Endothelial cell of umbilical vein (primary cell): Measurements from ENCODE around the gene ADAMTS19. TPM values are rescaled to one million over a fixed set of nuclear protein-coding genes. Genes with fewer than 3 reads are reported as not detected.

ENCODE experiments used
- BruUV-seq: library from RNA; stranded (reverse); fragments of 400-500 nt; replicated peaks from 2 replicates; lab custom pipeline; 2021; lab: Mats Ljungman, UMichigan
- CTCF ChIA-PET: fragments of 300-600, 350-600 bp; sonication (Branson Sonifier 250); formaldehyde crosslinking; loops from one replicate; lab custom pipeline; 2021; ENCODE audit warnings: antibody characterized with exemption, inconsistent platforms; lab: Charles Lee
- POLR2A ChIA-PET: fragments of 300-600, 350-600 bp; sonication (Branson Sonifier 250); formaldehyde crosslinking; loops from one replicate; lab custom pipeline; 2021; ENCODE audit warnings: antibody characterized with exemption, inconsistent platforms; lab: Charles Lee
- DNase-seq: peaks from one replicate; pipeline ENCODE4 v3.0.0-alpha.2; 2011; ENCODE audit warnings: low read depth, low spot score
- FAIRE-seq: peaks from 2 replicates; lab custom pipeline; 2011; peaks lifted over from hg19 to GRCh38; lab: Jason Lieb, UNC
- H2AFZ ChIP-seq: 2 replicates; pipeline ENCODE4 v1.6.0; 2012; ENCODE audit warnings: low read depth, low read length, control low read depth, inconsistent platforms
- H3K27ac ChIP-seq: 2 replicates; pipeline ENCODE4 v1.5.1; 2011; ENCODE audit warnings: low read depth, mild to moderate bottlenecking, control low read depth, low read length, moderate library complexity; ENCODE audit not compliant: insufficient read depth
- H3K27me3 ChIP-seq, 2 experiments: 2 replicates each; pipeline versions ENCODE4 v1.6.0 to v1.6.1; 2011; ENCODE audit warnings: low read length in 2 of 2, mixed read lengths in 1 of 2; ENCODE audit not compliant: control insufficient read depth in 2 of 2, insufficient read depth in 2 of 2
- H3K36me3 ChIP-seq, 2 experiments: 2 replicates in 1 of 2; 3 replicates in 1 of 2; pipeline ENCODE4 v1.5.1; 2011; ENCODE audit warnings: low read length in 2 of 2, mild to moderate bottlenecking in 1 of 2, moderate library complexity in 1 of 2; ENCODE audit not compliant: control insufficient read depth in 2 of 2, insufficient read depth in 2 of 2; ENCODE audit errors: extremely low read depth in 1 of 2
- H3K4me1 ChIP-seq: 3 replicates; pipeline ENCODE4 v1.5.1; 2011; ENCODE audit warnings: mild to moderate bottlenecking, low read length; ENCODE audit not compliant: control insufficient read depth, insufficient read depth; ENCODE audit errors: extremely low read depth
- H3K4me2 ChIP-seq: 2 replicates; pipeline ENCODE4 v1.6.1; 2011; ENCODE audit warnings: low read length, control low read depth, mixed read lengths; ENCODE audit not compliant: insufficient read depth
- H3K4me3 ChIP-seq, 3 experiments: fragments of 200-600 bp in 1 of 3; sonication (generic), shearing (Covaris generic) in 1 of 3; replicated peaks in 1 of 3; 2 replicates each; pipeline ENCODE4 v1.5.1; 2011 to 2016; ENCODE audit warnings: control low read depth in 3 of 3, low read length in 3 of 3, mild to moderate bottlenecking in 2 of 3, inconsistent platforms in 1 of 3, low read depth in 1 of 3, moderate library complexity in 1 of 3; ENCODE audit not compliant: insufficient read depth in 1 of 3
- H3K79me2 ChIP-seq: 2 replicates; pipeline ENCODE4 v1.6.0; 2012; ENCODE audit warnings: low read length, inconsistent platforms; ENCODE audit not compliant: control insufficient read depth, insufficient read depth
- H3K9ac ChIP-seq: replicated peaks from 2 replicates; pipeline ENCODE3; 2011; ENCODE audit warnings: low read length, control low read depth; ENCODE audit not compliant: insufficient read depth; ENCODE audit errors: extremely low read depth
- H3K9me1 ChIP-seq: replicated peaks from 3 replicates; pipeline ENCODE4 v1.6.0; 2011; ENCODE audit warnings: mild to moderate bottlenecking, low read length; ENCODE audit not compliant: control insufficient read depth, insufficient read depth; ENCODE audit errors: extremely low read depth
- H3K9me3 ChIP-seq: replicated peaks from 2 replicates; pipeline ENCODE4 v1.5.1; 2012; ENCODE audit warnings: low read length, inconsistent platforms; ENCODE audit not compliant: control insufficient read depth, insufficient read depth
- H4K20me1 ChIP-seq: replicated peaks from 2 replicates; pipeline ENCODE3; 2011; ENCODE audit warnings: mild to moderate bottlenecking, low read length; ENCODE audit not compliant: control insufficient read depth, insufficient read depth; ENCODE audit errors: extremely low read depth
- EZH2 ChIP-seq: IDR thresholded peaks from 2 replicates; pipeline ENCODE4 v1.6.1; 2012; ENCODE audit warnings: borderline replicate concordance, low read depth, mild to moderate bottlenecking, moderate library complexity, low read length, inconsistent platforms; ENCODE audit not compliant: severe bottlenecking
- FOS ChIP-seq: IDR thresholded peaks from 2 replicates; pipeline ENCODE4 v1.6.1; 2011; ENCODE audit warnings: mild to moderate bottlenecking, low read length, moderate library complexity, borderline replicate concordance; ENCODE audit not compliant: insufficient read depth
- GATA2 ChIP-seq: IDR thresholded peaks from 2 replicates; pipeline ENCODE4 v1.7.0; 2011; ENCODE audit warnings: low read depth, mild to moderate bottlenecking, moderate library complexity, mixed read lengths, low read length; ENCODE audit not compliant: insufficient read length, insufficient read depth
- JUN ChIP-seq: IDR thresholded peaks from 2 replicates; pipeline ENCODE4 v1.6.1; 2011; ENCODE audit warnings: borderline replicate concordance, low read depth; ENCODE audit not compliant: insufficient read length, insufficient read depth
- MYC ChIP-seq: IDR thresholded peaks from one replicate; pipeline ENCODE4 v1.6.1; 2011; ENCODE audit warnings: mild to moderate bottlenecking, low read depth, low read length
- POLR2A ChIP-seq: IDR thresholded peaks from 2 replicates; pipeline ENCODE4 v1.6.1; 2012; ENCODE audit warnings: low read depth, mild to moderate bottlenecking, control low read depth, low read length
- POLR2AphosphoS5 ChIP-seq: IDR thresholded peaks from 2 replicates; pipeline ENCODE4 v1.6.1; 2012; ENCODE audit warnings: low read depth, mild to moderate bottlenecking, control low read depth, low read length, moderate library complexity; ENCODE audit not compliant: insufficient read depth
- dilution Hi-C: fragments of 300-500 bp; cut with MboI; formaldehyde crosslinking; loops from one replicate; pipeline ENCODE4 v1.15.0; 2019; ENCODE audit warnings: low sequenced_read_pairs; ENCODE audit not compliant: extremely low pct_ligation_motif_present
- intact Hi-C: fragments of 100-400 bp; cut with micrococcal nuclease; formaldehyde crosslinking; loops from one replicate; pipeline ENCODE4 v1.10.0; 2022
- polyA plus RNA-seq, 4 experiments: library from polyadenylated mRNA; depleted of rRNA in 3 of 4; stranded (reverse) in 3 of 4; unstranded in 1 of 4; fragments of >200 nt; gene quantifications; 2 replicates each; pipeline versions ENCODE4 v1.2.1 to v1.2.3, GENCODE V29; 2011 to 2012; ENCODE audit warnings: missing spikeins in 1 of 4
- total RNA-seq: library from RNA; stranded (reverse); gene quantifications from 2 replicates; pipeline ENCODE4 v1.2.3, GENCODE V29; 2021
- TF ChIP-seq, protein P1 (sequence below): IDR thresholded peaks from 2 replicates; pipeline ENCODE4 v1.6.1; 2011; ENCODE audit not compliant: insufficient read depth, insufficient read length
- TF ChIP-seq, protein P2 (sequence below), 2 donors: IDR thresholded peaks; 1 replicate in 1 of 2; 2 replicates in 1 of 2; pipeline ENCODE4 v1.5.1; 2011; ENCODE audit warnings: low read length in 2 of 2, mild to moderate bottlenecking in 2 of 2, moderate library complexity in 2 of 2, control low read depth in 1 of 2, inconsistent platforms in 1 of 2, low read depth in 1 of 2; ENCODE audit not compliant: insufficient read depth in 1 of 2; ENCODE audit errors: extremely low read depth in 1 of 2

The ADAMTS19 gene
- total and polyA plus RNA-seq, 2 donors (not counting 3 experiments of a cell fraction or from before 2014, with no cell fraction given) = not detected

DNA sequence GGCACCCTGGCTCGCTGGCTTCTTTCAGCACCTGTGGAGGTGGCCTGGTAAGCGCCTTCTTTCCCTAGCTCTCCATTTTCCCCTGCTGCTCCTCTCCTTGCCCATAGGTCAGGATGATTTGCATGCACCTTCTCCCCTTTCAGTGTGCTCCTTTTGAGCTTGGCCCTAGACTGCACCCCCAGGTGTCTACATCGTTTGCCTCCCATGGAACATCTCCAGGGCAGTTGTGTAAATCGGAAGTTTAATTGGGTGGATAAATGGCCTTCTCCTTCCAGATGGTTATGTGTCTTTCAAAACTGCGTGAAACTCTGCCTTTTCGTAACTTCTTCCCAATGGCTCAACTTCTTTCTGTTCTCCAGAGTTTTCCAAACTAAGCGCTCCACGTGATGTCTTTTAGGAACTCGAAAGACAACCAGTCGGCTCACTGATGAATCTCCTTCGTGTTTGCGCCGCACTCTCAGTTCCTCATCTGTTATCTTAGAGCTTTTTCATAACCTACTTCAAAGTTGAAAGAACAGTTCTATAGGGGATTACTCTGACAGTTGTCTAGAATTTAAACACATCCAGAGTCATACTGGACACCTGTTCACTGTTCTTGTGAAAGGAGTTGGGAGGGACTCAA lies 1.7 kb downstream of the ADAMTS19 start:
- peaks cover 10% of the 10 kb centered on the region for H3K4me1 ChIP-seq
- dilution Hi-C loops (no loop called here), intact Hi-C loops (loop anchor here (2.0 to 5.0 kb wide), 3 partner anchors 200 to 557 kb away; no protein-coding TSS in a partner anchor)
- DNase-seq = no peak
- no peaks in the 10 kb centered on the region for H3K9me3 ChIP-seq
- ChIA-PET CTCF (interaction anchor here (0.9 to 3.3 kb wide), 4 partner anchors 15 to 556 kb away, joined by 3 to 8 read pairs (median 6); no protein-coding TSS in a partner anchor), POLR2A (no interaction called here)
- peaks cover 30 to 52% of the 10 kb centered on the region in 2 experiments for H3K27me3 ChIP-seq
- H4K20me1 ChIP-seq = no peaks in the 10 kb centered on the region
- no peak overlapping the region for H3K27ac ChIP-seq
- no peaks in the 10 kb centered on the region for H3K9me1 ChIP-seq
- no peak overlapping the region for H3K4me2 ChIP-seq
- no peaks in the 10 kb centered on the region for H3K79me2 ChIP-seq
- H3K36me3 ChIP-seq = no peaks in the 10 kb centered on the region
- H3K4me3 ChIP-seq = peak overlapping the region in 1 of 3 experiments; percentile 22
- no peak overlapping the region for H3K9ac ChIP-seq
- H2AFZ ChIP-seq = no peak overlapping the region
- TF ChIP-seq FOS (no peak), POLR2A (no peak), GATA2 (no peak), POLR2AphosphoS5 (no peak), JUN (no peak), MYC (no peak), EZH2 (no peak)
- TF ChIP-seq, protein P1, sequence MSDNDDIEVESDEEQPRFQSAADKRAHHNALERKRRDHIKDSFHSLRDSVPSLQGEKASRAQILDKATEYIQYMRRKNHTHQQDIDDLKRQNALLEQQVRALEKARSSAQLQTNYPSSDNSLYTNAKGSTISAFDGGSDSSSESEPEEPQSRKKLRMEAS = no peak
- TF ChIP-seq, protein P2, sequence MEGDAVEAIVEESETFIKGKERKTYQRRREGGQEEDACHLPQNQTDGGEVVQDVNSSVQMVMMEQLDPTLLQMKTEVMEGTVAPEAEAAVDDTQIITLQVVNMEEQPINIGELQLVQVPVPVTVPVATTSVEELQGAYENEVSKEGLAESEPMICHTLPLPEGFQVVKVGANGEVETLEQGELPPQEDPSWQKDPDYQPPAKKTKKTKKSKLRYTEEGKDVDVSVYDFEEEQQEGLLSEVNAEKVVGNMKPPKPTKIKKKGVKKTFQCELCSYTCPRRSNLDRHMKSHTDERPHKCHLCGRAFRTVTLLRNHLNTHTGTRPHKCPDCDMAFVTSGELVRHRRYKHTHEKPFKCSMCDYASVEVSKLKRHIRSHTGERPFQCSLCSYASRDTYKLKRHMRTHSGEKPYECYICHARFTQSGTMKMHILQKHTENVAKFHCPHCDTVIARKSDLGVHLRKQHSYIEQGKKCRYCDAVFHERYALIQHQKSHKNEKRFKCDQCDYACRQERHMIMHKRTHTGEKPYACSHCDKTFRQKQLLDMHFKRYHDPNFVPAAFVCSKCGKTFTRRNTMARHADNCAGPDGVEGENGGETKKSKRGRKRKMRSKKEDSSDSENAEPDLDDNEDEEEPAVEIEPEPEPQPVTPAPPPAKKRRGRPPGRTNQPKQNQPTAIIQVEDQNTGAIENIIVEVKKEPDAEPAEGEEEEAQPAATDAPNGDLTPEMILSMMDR (IDR thresholded peaks at IDR 0.05; ENCODE audit: extremely low read depth in 1 of 2, insufficient read depth in 1 of 2, low read depth in 1 of 2, low read length in 2 of 2) = no peak
- no peak for FAIRE-seq
- no TSS peak for BruUV-seq
